ENCODE results near the gene SH2D3C.

- TF ChIP-seq CTCF (IDR thresholded peaks at IDR 0.05; ENCODE audit: low read length): no peak
- TF ChIP-seq EZH2 (IDR thresholded peaks at IDR 0.05; ENCODE audit: borderline replicate concordance, low read length): no peak
These were observed 30.6 kb upstream of the SH2D3C start for GRCh38 chr9:127809002-127809539.

All from OCI-LY1 (cell line).